ENCODE results near the gene DPP10. TPM values are rescaled to one million over a fixed set of nuclear protein-coding genes. Genes with fewer than 3 reads are reported as not detected.

Gene DPP10
- total and polyA plus RNA-seq, 4 experiments from 2014 or later = not detected

DNA sequence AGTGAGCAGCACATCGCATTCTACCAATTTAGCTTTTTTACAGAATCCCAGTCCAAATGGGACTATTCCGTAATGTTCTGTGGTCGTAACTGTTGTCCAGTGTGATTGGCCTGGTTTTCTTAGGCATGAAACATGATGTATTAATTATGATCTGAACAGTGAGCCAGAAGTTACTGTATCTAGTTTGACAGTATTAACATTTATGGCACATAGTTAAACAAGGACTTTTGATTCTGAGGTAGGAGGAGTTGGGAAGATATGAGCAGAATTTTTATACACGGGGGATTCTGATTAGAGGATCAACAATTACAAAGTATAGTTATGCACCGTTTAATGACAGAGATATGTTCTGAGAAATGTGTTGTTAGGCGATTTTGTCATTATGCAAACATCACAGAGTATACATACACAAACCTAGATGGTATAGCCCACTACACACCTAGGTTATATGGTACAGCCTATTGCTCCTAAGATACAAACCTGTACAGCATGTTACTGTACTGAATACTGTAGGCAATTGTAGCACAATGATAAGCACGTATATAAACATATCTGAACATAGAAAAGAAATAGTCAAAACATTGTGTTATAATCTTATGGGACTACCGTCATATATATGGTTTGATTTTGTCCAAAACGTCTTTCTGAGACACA lies 85.0 kb downstream of the DPP10 start:
- intact Hi-C loops (cut with micrococcal nuclease) = no loop called here
- no peaks in the 10 kb centered on the region for H3K4me1 ChIP-seq (ENCODE audit: insufficient read depth, low read length)
- POLR2A ChIA-PET (ENCODE audit: partially characterized antibody) = no interaction called here
- CTCF ChIA-PET (ENCODE audit: partially characterized antibody) = interaction anchor here (1.2 kb wide), 1 partner anchor 15 kb away, joined by 3 read pairs; no protein-coding TSS in a partner anchor
- H3K4me3 ChIP-seq (ENCODE audit: low read length in 2 of 2) = no peak overlapping the region
- Mint-ChIP-seq H3K9me3 (peaks cover 0 to 7% (median 0%) of the 10 kb centered on the region in 8 donors), H3K27me3 (peaks cover 2% of the 10 kb centered on the region in 2 donors), H3K4me1 (no peaks in the 10 kb centered on the region), H3K4me3 (no peak overlapping the region), H3K36me3 (no peaks in the 10 kb centered on the region), H3K27ac (no peak overlapping the region)
- no peak for DNase-seq
- no peaks in the 10 kb centered on the region for H3K9me3 ChIP-seq (ENCODE audit: control insufficient read depth in 1 of 2, low read length in 2 of 2)
- no peak overlapping the region for H3K27ac ChIP-seq (ENCODE audit: low read depth, low read length)
- H3K27me3 ChIP-seq (ENCODE audit: insufficient read depth, low read length) = no peaks in the 10 kb centered on the region
- H3K36me3 ChIP-seq (ENCODE audit: insufficient read depth, low read length) = no peaks in the 10 kb centered on the region

DNA sequence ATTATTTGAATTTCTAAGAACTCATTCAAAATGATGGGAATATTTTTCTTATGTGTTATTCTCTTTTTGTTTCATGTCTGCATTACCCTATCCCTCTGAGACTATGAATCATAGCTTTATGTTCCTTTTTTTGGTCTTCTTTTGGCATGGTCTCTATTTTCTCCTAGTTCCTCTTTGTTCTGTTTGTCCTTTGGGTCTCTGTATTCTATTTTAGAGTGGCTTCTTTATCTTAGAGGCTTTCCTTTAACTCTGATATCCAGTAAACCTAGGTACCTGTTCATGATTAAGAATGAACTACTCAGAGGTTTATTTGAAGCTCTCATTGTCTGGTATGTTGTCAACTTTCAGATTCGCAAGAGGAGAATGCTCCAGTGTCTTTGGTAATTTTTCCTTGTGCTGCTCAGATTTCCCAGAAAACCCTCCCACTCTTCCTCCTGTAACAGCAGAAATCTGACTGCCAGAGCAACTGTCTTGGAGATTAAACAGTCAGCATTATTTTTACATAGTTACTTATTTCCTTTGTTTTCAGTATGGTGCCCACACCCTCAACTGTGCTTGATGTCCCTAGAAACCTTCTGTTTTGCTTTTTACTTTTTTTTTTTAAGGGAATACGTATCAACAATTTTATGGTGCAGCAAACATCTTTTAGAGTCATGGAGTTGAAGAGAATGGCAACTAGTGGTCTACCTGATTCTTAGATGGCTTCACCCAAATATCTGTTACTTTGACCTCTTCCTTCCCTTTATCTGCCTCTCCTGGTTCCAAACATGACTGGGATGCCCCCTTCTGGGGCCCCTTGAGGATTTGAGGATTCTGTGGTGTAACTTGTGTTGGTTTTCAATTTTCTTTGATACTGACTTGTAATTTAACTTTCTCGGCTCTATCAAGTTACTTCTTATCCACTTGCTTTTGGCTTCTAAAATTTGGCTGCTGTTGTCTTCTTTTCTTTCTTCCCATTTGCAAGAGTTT lies 92.0 kb downstream of the DPP10 start:
- intact Hi-C loops (cut with micrococcal nuclease) = no loop called here
- Mint-ChIP-seq H3K36me3 (no peaks in the 10 kb centered on the region), H3K4me1 (no peaks in the 10 kb centered on the region), H3K27me3 (peaks cover 2 to 7% of the 10 kb centered on the region in 2 donors), H3K9me3 (peaks cover 0 to 4% (median 0%) of the 10 kb centered on the region in 8 donors), H3K27ac (no peak overlapping the region), H3K4me3 (no peak overlapping the region)
- Histone ChIP-seq H3K4me1 (ENCODE audit: insufficient read depth, low read length) (no peaks in the 10 kb centered on the region), H3K36me3 (ENCODE audit: insufficient read depth, low read length) (no peaks in the 10 kb centered on the region), H3K27me3 (ENCODE audit: insufficient read depth, low read length) (no peaks in the 10 kb centered on the region), H3K4me3 (ENCODE audit: low read length in 2 of 2) (no peak overlapping the region), H3K9me3 (ENCODE audit: control insufficient read depth in 1 of 2, low read length in 2 of 2) (no peaks in the 10 kb centered on the region), H3K27ac (ENCODE audit: low read depth, low read length) (no peak overlapping the region)
- no peak for DNase-seq
- ChIA-PET CTCF (ENCODE audit: partially characterized antibody) (no interaction called here), POLR2A (ENCODE audit: partially characterized antibody) (no interaction called here)

- no peaks in the 10 kb centered on the region for H3K4me1 Mint-ChIP-seq
- Histone ChIP-seq H3K27ac (ENCODE audit: low read depth, low read length) (no peak overlapping the region), H3K27me3 (ENCODE audit: insufficient read depth, low read length) (no peaks in the 10 kb centered on the region), H3K4me1 (ENCODE audit: insufficient read depth, low read length) (no peaks in the 10 kb centered on the region), H3K4me3 (ENCODE audit: low read length in 2 of 2) (no peak overlapping the region), H3K36me3 (ENCODE audit: insufficient read depth, low read length) (no peaks in the 10 kb centered on the region), H3K9me3 (ENCODE audit: control insufficient read depth in 1 of 2, low read length in 2 of 2) (no peaks in the 10 kb centered on the region)
- DNase-seq = no peak
- peaks cover 0 to 5% of the 10 kb centered on the region in 2 donors for H3K27me3 Mint-ChIP-seq
- no peak overlapping the region for H3K27ac Mint-ChIP-seq
- ChIA-PET CTCF (ENCODE audit: partially characterized antibody) (no interaction called here), POLR2A (ENCODE audit: partially characterized antibody) (no interaction called here)
- H3K4me3 Mint-ChIP-seq = no peak overlapping the region
- intact Hi-C loops (cut with micrococcal nuclease) = no loop called here
- H3K9me3 Mint-ChIP-seq = peaks cover 0 to 2% (median 0%) of the 10 kb centered on the region in 8 donors
- H3K36me3 Mint-ChIP-seq = no peaks in the 10 kb centered on the region
These were observed 95.3 kb downstream of the DPP10 start for GRCh38 chr2:114537777-114538176.

GRCh38 chr2:114542695-114543094 lies 100.3 kb downstream of the DPP10 start:
- no peak overlapping the region for H3K27ac ChIP-seq (ENCODE audit: low read depth, low read length)
- no peaks in the 10 kb centered on the region for H3K9me3 ChIP-seq (ENCODE audit: control insufficient read depth in 1 of 2, low read length in 2 of 2)
- H3K4me1 ChIP-seq (ENCODE audit: insufficient read depth, low read length) = no peaks in the 10 kb centered on the region
- DNase-seq = no peak
- intact Hi-C loops (cut with micrococcal nuclease) = no loop called here
- no peaks in the 10 kb centered on the region for H3K36me3 ChIP-seq (ENCODE audit: insufficient read depth, low read length)
- CTCF ChIA-PET (ENCODE audit: partially characterized antibody) = interaction anchor here (0.7 kb wide), 1 partner anchor 16 kb away, joined by 3 read pairs; no protein-coding TSS in a partner anchor
- H3K4me1 Mint-ChIP-seq = no peaks in the 10 kb centered on the region
- H3K9me3 Mint-ChIP-seq = peaks cover 0 to 3% (median 0%) of the 10 kb centered on the region in 8 donors
- H3K4me3 ChIP-seq (ENCODE audit: low read length in 2 of 2) = no peak overlapping the region
- H3K36me3 Mint-ChIP-seq = no peaks in the 10 kb centered on the region
- peaks cover 2 to 3% of the 10 kb centered on the region in 2 donors for H3K27me3 Mint-ChIP-seq
- no peaks in the 10 kb centered on the region for H3K27me3 ChIP-seq (ENCODE audit: insufficient read depth, low read length)
- no peak overlapping the region for H3K4me3 Mint-ChIP-seq
- H3K27ac Mint-ChIP-seq = no peak overlapping the region
- POLR2A ChIA-PET (ENCODE audit: partially characterized antibody) = interaction anchor here (0.6 kb wide), 1 partner anchor 29 kb away, joined by 3 read pairs; no protein-coding TSS in a partner anchor

- peaks cover 0 to 3% (median 0%) of the 10 kb centered on the region in 8 donors for H3K9me3 Mint-ChIP-seq
- Histone ChIP-seq H3K27ac (ENCODE audit: low read depth, low read length) (no peak overlapping the region), H3K4me1 (ENCODE audit: insufficient read depth, low read length) (no peaks in the 10 kb centered on the region), H3K27me3 (ENCODE audit: insufficient read depth, low read length) (no peaks in the 10 kb centered on the region), H3K36me3 (ENCODE audit: insufficient read depth, low read length) (no peaks in the 10 kb centered on the region), H3K4me3 (ENCODE audit: low read length in 2 of 2) (no peak overlapping the region), H3K9me3 (ENCODE audit: control insufficient read depth in 1 of 2, low read length in 2 of 2) (no peaks in the 10 kb centered on the region)
- H3K36me3 Mint-ChIP-seq = no peaks in the 10 kb centered on the region
- CTCF ChIA-PET (ENCODE audit: partially characterized antibody) = no interaction called here
- no peaks in the 10 kb centered on the region for H3K4me1 Mint-ChIP-seq
- DNase-seq = no peak
- POLR2A ChIA-PET (ENCODE audit: partially characterized antibody) = no interaction called here
- peaks cover 2 to 3% of the 10 kb centered on the region in 2 donors for H3K27me3 Mint-ChIP-seq
- intact Hi-C loops (cut with micrococcal nuclease) = no loop called here
- no peak overlapping the region for H3K4me3 Mint-ChIP-seq
- H3K27ac Mint-ChIP-seq = no peak overlapping the region
These were observed 100.9 kb downstream of the DPP10 start for GRCh38 chr2:114543236-114543766.

GRCh38 chr2:114545052-114545451 lies 102.6 kb downstream of the DPP10 start:
- no peak for DNase-seq
- intact Hi-C loops (cut with micrococcal nuclease) = no loop called here
- H3K4me1 Mint-ChIP-seq = no peaks in the 10 kb centered on the region
- POLR2A ChIA-PET (ENCODE audit: partially characterized antibody) = no interaction called here
- Histone ChIP-seq H3K9me3 (ENCODE audit: control insufficient read depth in 1 of 2, low read length in 2 of 2) (no peaks in the 10 kb centered on the region), H3K4me3 (ENCODE audit: low read length in 2 of 2) (no peak overlapping the region), H3K36me3 (ENCODE audit: insufficient read depth, low read length) (no peaks in the 10 kb centered on the region), H3K27ac (ENCODE audit: low read depth, low read length) (no peak overlapping the region), H3K27me3 (ENCODE audit: insufficient read depth, low read length) (no peaks in the 10 kb centered on the region), H3K4me1 (ENCODE audit: insufficient read depth, low read length) (no peaks in the 10 kb centered on the region)
- H3K4me3 Mint-ChIP-seq = no peak overlapping the region
- H3K9me3 Mint-ChIP-seq = peaks cover 0 to 3% (median 0%) of the 10 kb centered on the region in 8 donors
- H3K27ac Mint-ChIP-seq = peak overlapping the region in 1 of 7 donors; percentile 22
- peaks cover 2 to 3% of the 10 kb centered on the region in 2 donors for H3K27me3 Mint-ChIP-seq
- CTCF ChIA-PET (ENCODE audit: partially characterized antibody) = no interaction called here
- no peaks in the 10 kb centered on the region for H3K36me3 Mint-ChIP-seq

DNA sequence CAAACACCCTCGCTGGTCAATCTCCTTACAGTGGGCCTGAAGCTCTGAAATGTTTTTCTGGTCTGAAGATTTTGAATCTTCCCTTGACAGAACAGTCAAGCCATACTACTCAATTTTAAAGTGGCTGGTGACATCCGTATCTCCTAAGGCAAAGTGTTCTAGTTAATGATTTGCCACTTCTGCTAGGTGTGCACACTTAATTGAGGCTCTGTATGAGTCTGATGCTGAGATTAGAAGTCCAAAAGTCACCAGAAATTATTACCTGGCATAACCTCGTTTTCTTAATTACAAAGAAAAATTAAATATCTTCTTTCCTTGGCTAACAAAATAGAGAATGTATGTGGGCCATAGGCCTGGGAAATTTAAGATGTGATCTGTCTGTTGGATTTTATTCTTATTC lies 104.1 kb downstream of the DPP10 start:
- DNase-seq = no peak
- Histone ChIP-seq H3K4me3 (ENCODE audit: low read length in 2 of 2) (no peak overlapping the region), H3K4me1 (ENCODE audit: insufficient read depth, low read length) (no peaks in the 10 kb centered on the region), H3K27me3 (ENCODE audit: insufficient read depth, low read length) (no peaks in the 10 kb centered on the region), H3K27ac (ENCODE audit: low read depth, low read length) (no peak overlapping the region), H3K9me3 (ENCODE audit: control insufficient read depth in 1 of 2, low read length in 2 of 2) (no peaks in the 10 kb centered on the region), H3K36me3 (ENCODE audit: insufficient read depth, low read length) (no peaks in the 10 kb centered on the region)
- no peaks in the 10 kb centered on the region for H3K36me3 Mint-ChIP-seq
- intact Hi-C loops (cut with micrococcal nuclease) = no loop called here
- no peaks in the 10 kb centered on the region for H3K4me1 Mint-ChIP-seq
- CTCF ChIA-PET (ENCODE audit: partially characterized antibody) = no interaction called here
- H3K9me3 Mint-ChIP-seq = peaks cover 0 to 2% (median 0%) of the 10 kb centered on the region in 8 donors
- no peak overlapping the region for H3K27ac Mint-ChIP-seq
- POLR2A ChIA-PET (ENCODE audit: partially characterized antibody) = no interaction called here
- H3K4me3 Mint-ChIP-seq = no peak overlapping the region
- peaks cover 2 to 3% of the 10 kb centered on the region in 2 donors for H3K27me3 Mint-ChIP-seq

Data from CD4-positive, alpha-beta memory T cell (primary cell).